Measurements from ENCODE around the gene ATP1A4. TPM values are rescaled to one million over a fixed set of nuclear protein-coding genes. Genes with fewer than 3 reads are reported as not detected.

The ATP1A4 gene
- total RNA-seq, 1 donor from 2014 or later, result not detected

- H3K4me2 ChIP-seq (ENCODE audit: low read length), result peak overlapping the region; percentile 44
Measured at GRCh38 chr1:160127865-160128523, 23.4 kb upstream of the ATP1A4 start.

GRCh38 chr1:160128636-160129035, 22.8 kb upstream of the ATP1A4 start:
- H4K20me1 ChIP-seq (ENCODE audit: insufficient read depth, low read length), result no peaks in the 10 kb centered on the region
- Mint-ChIP-seq H3K4me3 (ENCODE audit: unreplicated experiment) (no peak overlapping the region), H3K27me3 (ENCODE audit: low read depth, unreplicated experiment) (peaks cover 17% of the 10 kb centered on the region), H3K4me1 (ENCODE audit: low read depth, unreplicated experiment) (peaks cover 46% of the 10 kb centered on the region), H3K9me3 (ENCODE audit: unreplicated experiment) (peaks cover 3% of the 10 kb centered on the region), H3K36me3 (ENCODE audit: low read depth, unreplicated experiment) (peaks cover 6% of the 10 kb centered on the region), H3K27ac (ENCODE audit: unreplicated experiment) (peak overlapping the region; percentile 65)
- H3K27me3 ChIP-seq (ENCODE audit: insufficient read depth, low read length), result peaks cover 18% of the 10 kb centered on the region
- FAIRE-seq, result no peak
- no peak overlapping the region for H3K4me2 ChIP-seq (ENCODE audit: low read length)
- H3K4me1 ChIP-seq (ENCODE audit: insufficient read depth, low read length), result peaks cover 25% of the 10 kb centered on the region
- H3K27ac ChIP-seq (ENCODE audit: low read depth, low read length), result no peak overlapping the region
- H3K79me2 ChIP-seq (ENCODE audit: insufficient read depth, low read length), result no peaks in the 10 kb centered on the region
- H2AFZ ChIP-seq (ENCODE audit: low read depth, low read length), result no peak overlapping the region
- no peaks in the 10 kb centered on the region for H3K9me3 ChIP-seq (ENCODE audit: insufficient read depth, low read depth, low read length)
- TF ChIP-seq EZH2 (IDR thresholded peaks at IDR 0.05; ENCODE audit: insufficient read depth, low read length) (no peak), CTCF (IDR thresholded peaks at IDR 0.05; ENCODE audit: insufficient read depth, low read depth, low read length) (no peak)
- H3K9ac ChIP-seq (ENCODE audit: low read length), result no peak overlapping the region
- no peak for DNase-seq (ENCODE audit: low read depth)
- H3K4me3 ChIP-seq (ENCODE audit: insufficient read depth, low read depth, low read length), result no peak overlapping the region
- no peaks in the 10 kb centered on the region for H3K36me3 ChIP-seq (ENCODE audit: insufficient read depth, low read length)

More at GRCh38 chr1:160127865-160128523, 23.4 kb upstream of the ATP1A4 start:
- Histone ChIP-seq H4K20me1 (ENCODE audit: insufficient read depth, low read length) (no peaks in the 10 kb centered on the region), H3K79me2 (ENCODE audit: insufficient read depth, low read length) (no peaks in the 10 kb centered on the region), H3K9ac (ENCODE audit: low read length) (no peak overlapping the region), H3K27me3 (ENCODE audit: insufficient read depth, low read length) (peaks cover 16% of the 10 kb centered on the region), H3K9me3 (ENCODE audit: insufficient read depth, low read depth, low read length) (no peaks in the 10 kb centered on the region), H3K4me3 (ENCODE audit: insufficient read depth, low read depth, low read length) (no peak overlapping the region), H3K36me3 (ENCODE audit: insufficient read depth, low read length) (no peaks in the 10 kb centered on the region), H3K4me1 (ENCODE audit: insufficient read depth, low read length) (peaks cover 25% of the 10 kb centered on the region), H2AFZ (ENCODE audit: low read depth, low read length) (no peak overlapping the region), H3K27ac (ENCODE audit: low read depth, low read length) (no peak overlapping the region)
- peak overlapping the region; percentile 65 for H3K27ac Mint-ChIP-seq (ENCODE audit: unreplicated experiment)
- peaks cover 47% of the 10 kb centered on the region for H3K4me1 Mint-ChIP-seq (ENCODE audit: low read depth, unreplicated experiment)
- TF ChIP-seq EZH2 (IDR thresholded peaks at IDR 0.05; ENCODE audit: insufficient read depth, low read length) (no peak), CTCF (IDR thresholded peaks at IDR 0.05; ENCODE audit: insufficient read depth, low read depth, low read length) (no peak)
- peak; percentile 57 for DNase-seq (ENCODE audit: low read depth)
- FAIRE-seq, result no peak
- peaks cover 16% of the 10 kb centered on the region for H3K27me3 Mint-ChIP-seq (ENCODE audit: low read depth, unreplicated experiment)
- no peak overlapping the region for H3K4me3 Mint-ChIP-seq (ENCODE audit: unreplicated experiment)
- H3K9me3 Mint-ChIP-seq (ENCODE audit: unreplicated experiment), result peaks cover 3% of the 10 kb centered on the region
- peaks cover 6% of the 10 kb centered on the region for H3K36me3 Mint-ChIP-seq (ENCODE audit: low read depth, unreplicated experiment)

- Histone ChIP-seq H3K27ac (ENCODE audit: low read depth, low read length) (no peak overlapping the region), H3K36me3 (ENCODE audit: insufficient read depth, low read length) (no peaks in the 10 kb centered on the region), H3K79me2 (ENCODE audit: insufficient read depth, low read length) (no peaks in the 10 kb centered on the region), H4K20me1 (ENCODE audit: insufficient read depth, low read length) (no peaks in the 10 kb centered on the region), H3K27me3 (ENCODE audit: insufficient read depth, low read length) (peaks cover 18% of the 10 kb centered on the region), H3K9me3 (ENCODE audit: insufficient read depth, low read depth, low read length) (no peaks in the 10 kb centered on the region), H3K4me2 (ENCODE audit: low read length) (no peak overlapping the region), H2AFZ (ENCODE audit: low read depth, low read length) (no peak overlapping the region), H3K4me1 (ENCODE audit: insufficient read depth, low read length) (peaks cover 25% of the 10 kb centered on the region), H3K9ac (ENCODE audit: low read length) (no peak overlapping the region), H3K4me3 (ENCODE audit: insufficient read depth, low read depth, low read length) (no peak overlapping the region)
- Mint-ChIP-seq H3K36me3 (ENCODE audit: low read depth, unreplicated experiment) (peaks cover 6% of the 10 kb centered on the region), H3K9me3 (ENCODE audit: unreplicated experiment) (peaks cover 3% of the 10 kb centered on the region), H3K27ac (ENCODE audit: unreplicated experiment) (no peak overlapping the region), H3K27me3 (ENCODE audit: low read depth, unreplicated experiment) (peaks cover 17% of the 10 kb centered on the region), H3K4me1 (ENCODE audit: low read depth, unreplicated experiment) (peaks cover 43% of the 10 kb centered on the region), H3K4me3 (ENCODE audit: unreplicated experiment) (no peak overlapping the region)
- no peak for TF ChIP-seq CTCF (IDR thresholded peaks at IDR 0.05; ENCODE audit: insufficient read depth, low read depth, low read length)
- DNase-seq (ENCODE audit: low read depth) (peak; percentile 15), FAIRE-seq (no peak)
Measured at GRCh38 chr1:160129046-160129445, 22.4 kb upstream of the ATP1A4 start.
